ENCODE data around the gene SRRM3.
A peak's percentile ranks its signal among the peaks of the same experiment; 100 is the strongest.

SRRM3 gene

GRCh38 chr7:76293407-76293901 lies 91.8 kb downstream of the SRRM3 start:
- H3K4me3 ChIP-seq (ENCODE audit: low read depth, low read length), result no peak overlapping the region
- TF ChIP-seq CTCF (IDR thresholded peaks at IDR 0.05; ENCODE audit: borderline replicate concordance, insufficient read depth, low read depth, low read length), result no peak

GRCh38 chr7:76294344-76295024 lies 92.8 kb downstream of the SRRM3 start:
- no peak for TF ChIP-seq CTCF (IDR thresholded peaks at IDR 0.05; ENCODE audit: borderline replicate concordance, insufficient read depth, low read depth, low read length)
- no peak overlapping the region for H3K4me3 ChIP-seq (ENCODE audit: low read depth, low read length)

- TF ChIP-seq CTCF (IDR thresholded peaks at IDR 0.05; ENCODE audit: borderline replicate concordance, insufficient read depth, low read depth, low read length), result no peak
- H3K4me3 ChIP-seq (ENCODE audit: low read depth, low read length), result no peak overlapping the region
Measured at GRCh38 chr7:76296743-76297740, 95.3 kb downstream of the SRRM3 start.

- no peak for TF ChIP-seq CTCF (IDR thresholded peaks at IDR 0.05; ENCODE audit: borderline replicate concordance, insufficient read depth, low read depth, low read length)
- H3K4me3 ChIP-seq (ENCODE audit: low read depth, low read length), result no peak overlapping the region
Measured at GRCh38 chr7:76300166-76300731, 98.6 kb downstream of the SRRM3 start.

- TF ChIP-seq CTCF (IDR thresholded peaks at IDR 0.05; ENCODE audit: borderline replicate concordance, insufficient read depth, low read depth, low read length), result no peak
- H3K4me3 ChIP-seq (ENCODE audit: low read depth, low read length), result no peak overlapping the region
Measured at GRCh38 chr7:76301000-76301399, 99.3 kb downstream of the SRRM3 start.

GRCh38 chr7:76302347-76303201 lies 100.9 kb downstream of the SRRM3 start, which contains the start of gene HSPB1:
TSS of gene HSPB1 (plus strand) at chr7:76302673. CDS start at chr7:76302713, 40 bp downstream.
- TF ChIP-seq CTCF (IDR thresholded peaks at IDR 0.05; ENCODE audit: borderline replicate concordance, insufficient read depth, low read depth, low read length), result no peak

More at GRCh38 chr7:76302347-76303201, 100.9 kb downstream of the SRRM3 start, which contains the start of gene HSPB1:
- peak within 1 kb of the TSS; percentile 68 for H3K4me3 ChIP-seq (ENCODE audit: low read depth, low read length)
